Lung (tissue), 12 donors: Measurements from ENCODE around the gene ISLR. TPM values are rescaled to one million over a fixed set of nuclear protein-coding genes. Genes with fewer than 3 reads are reported as not detected.

Experiments used
- ATAC-seq: fragments of 200-7000 bp; cut with Tn5 transposase; one replicate; pipeline ENCODE4 v1.9.1; 2020; ENCODE audit warnings: moderate number of reproducible peaks; ENCODE audit not compliant: insufficient read depth, low FRiP score
- DNase-seq, 3 donors: peaks; one replicate each; pipeline ENCODE4 v3.0.0-alpha.2; 2013 to 2017
- H3K27ac ChIP-seq, 2 donors: one replicate each; pipeline ENCODE4 v1.5.1; 2013; ENCODE audit warnings: mild to moderate bottlenecking in 2 of 2, moderate library complexity in 2 of 2, control low read depth in 1 of 2, inconsistent platforms in 1 of 2, low read depth in 1 of 2, low read length in 1 of 2
- H3K27me3 ChIP-seq, 3 donors: one replicate each; pipeline ENCODE4 v1.5.1; 2013; ENCODE audit warnings: low read length in 2 of 3; ENCODE audit not compliant: control insufficient read depth in 3 of 3, insufficient read depth in 3 of 3
- H3K36me3 ChIP-seq, 4 donors: one replicate each; pipeline ENCODE4 v1.5.1; 2013; ENCODE audit warnings: low read length in 4 of 4, mild to moderate bottlenecking in 1 of 4, moderate library complexity in 1 of 4; ENCODE audit not compliant: control insufficient read depth in 4 of 4, insufficient read depth in 4 of 4
- H3K4me1 ChIP-seq, 5 donors: one replicate each; pipeline ENCODE4 v1.5.1; 2013; ENCODE audit warnings: low read length in 5 of 5, mild to moderate bottlenecking in 2 of 5, moderate library complexity in 1 of 5; ENCODE audit not compliant: control insufficient read depth in 5 of 5, insufficient read depth in 5 of 5
- H3K4me3 ChIP-seq: one replicate; pipeline ENCODE4 v1.5.1; 2013; ENCODE audit warnings: mild to moderate bottlenecking, control low read depth, moderate library complexity
- H3K9ac ChIP-seq, 2 donors: one replicate each; pipeline ENCODE4 v1.5.1; 2013; ENCODE audit warnings: low read length in 2 of 2, control low read depth in 1 of 2; ENCODE audit not compliant: insufficient read depth in 1 of 2
- H3K9me3 ChIP-seq, 4 donors: one replicate each; pipeline ENCODE4 v1.5.1; 2013; ENCODE audit warnings: low read length in 3 of 4, mild to moderate bottlenecking in 1 of 4, moderate library complexity in 1 of 4; ENCODE audit not compliant: control insufficient read depth in 4 of 4, insufficient read depth in 3 of 4
- WGBS, 2 donors: extraction: QIAGEN DNeasy Blood & Tissue Kit; methylation state at CpG; one replicate each; pipeline ENCODE4 v1.1.7; 2013; 5-methylcytosine and 5-hydroxymethylcytosine counted together
- polyA plus RNA-seq, 2 donors: library from polyadenylated mRNA; stranded (reverse); fragments of 200-250 nt; gene quantifications; one replicate each; pipeline ENCODE4 v1.2.1, GENCODE V29; 2013
- total RNA-seq, 2 donors: library from RNA; depleted of rRNA in 1 of 2; stranded (reverse); fragments of >200 nt in 1 of 2; gene quantifications; one replicate each; pipeline ENCODE4 v1.2.1, GENCODE V29; 2014 to 2021
- TF ChIP-seq, protein P1 (sequence below): IDR thresholded peaks from 2 replicates; pipeline ENCODE4 v1.5.1; 2012; ENCODE audit warnings: mild to moderate bottlenecking; ENCODE audit errors: control extremely low read depth, extremely low read depth
- donor health status: control.
- donor health status: control.
- donor health status: Bipolar disorder and iron deficiency.
- donor health status: healthy.
- donor health status: DM: yes; HTN: yes; CAD: no.

Gene ISLR
- total and polyA plus RNA-seq, 4 donors: 2.8 to 30.4 (median 14.2) TPM

DNA sequence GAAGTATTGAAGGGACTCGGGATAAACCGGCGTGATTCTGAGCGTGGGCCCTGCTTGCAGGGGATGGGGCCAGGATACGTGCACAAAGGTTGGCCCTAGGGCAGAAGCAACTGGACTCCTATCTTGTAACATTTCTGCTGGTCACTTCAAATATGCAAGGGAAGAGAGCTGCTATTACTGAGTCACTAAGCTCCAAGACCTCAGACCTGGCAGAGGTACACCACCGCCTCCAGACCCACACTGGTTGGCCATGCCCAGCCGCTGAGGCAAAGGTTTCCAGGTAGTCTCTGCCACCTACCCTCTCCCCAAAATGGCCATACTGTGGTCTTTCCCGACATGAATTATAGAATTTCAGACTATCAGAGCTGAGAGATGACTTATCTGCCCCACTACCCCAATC, 42.4 kb downstream of the ISLR start:
- TF ChIP-seq, protein P1, sequence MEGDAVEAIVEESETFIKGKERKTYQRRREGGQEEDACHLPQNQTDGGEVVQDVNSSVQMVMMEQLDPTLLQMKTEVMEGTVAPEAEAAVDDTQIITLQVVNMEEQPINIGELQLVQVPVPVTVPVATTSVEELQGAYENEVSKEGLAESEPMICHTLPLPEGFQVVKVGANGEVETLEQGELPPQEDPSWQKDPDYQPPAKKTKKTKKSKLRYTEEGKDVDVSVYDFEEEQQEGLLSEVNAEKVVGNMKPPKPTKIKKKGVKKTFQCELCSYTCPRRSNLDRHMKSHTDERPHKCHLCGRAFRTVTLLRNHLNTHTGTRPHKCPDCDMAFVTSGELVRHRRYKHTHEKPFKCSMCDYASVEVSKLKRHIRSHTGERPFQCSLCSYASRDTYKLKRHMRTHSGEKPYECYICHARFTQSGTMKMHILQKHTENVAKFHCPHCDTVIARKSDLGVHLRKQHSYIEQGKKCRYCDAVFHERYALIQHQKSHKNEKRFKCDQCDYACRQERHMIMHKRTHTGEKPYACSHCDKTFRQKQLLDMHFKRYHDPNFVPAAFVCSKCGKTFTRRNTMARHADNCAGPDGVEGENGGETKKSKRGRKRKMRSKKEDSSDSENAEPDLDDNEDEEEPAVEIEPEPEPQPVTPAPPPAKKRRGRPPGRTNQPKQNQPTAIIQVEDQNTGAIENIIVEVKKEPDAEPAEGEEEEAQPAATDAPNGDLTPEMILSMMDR: no peak
- H3K4me1 ChIP-seq: peaks cover 0 to 22% (median 5%) of the 10 kb centered on the region in 5 donors
- H3K36me3 ChIP-seq: no peaks in the 10 kb centered on the region
- no peak overlapping the region for H3K9ac ChIP-seq
- no peak overlapping the region for H3K4me3 ChIP-seq
- H3K27ac ChIP-seq: no peak overlapping the region
- no peaks in the 10 kb centered on the region for H3K9me3 ChIP-seq
- H3K27me3 ChIP-seq: peaks cover 0 to 3% (median 2%) of the 10 kb centered on the region in 3 donors
- no peak for DNase-seq
- ATAC-seq: no peak
- 86 to 96% methylated on average over 8 of the region's 8 CpGs for WGBS, 2 donors

DNA sequence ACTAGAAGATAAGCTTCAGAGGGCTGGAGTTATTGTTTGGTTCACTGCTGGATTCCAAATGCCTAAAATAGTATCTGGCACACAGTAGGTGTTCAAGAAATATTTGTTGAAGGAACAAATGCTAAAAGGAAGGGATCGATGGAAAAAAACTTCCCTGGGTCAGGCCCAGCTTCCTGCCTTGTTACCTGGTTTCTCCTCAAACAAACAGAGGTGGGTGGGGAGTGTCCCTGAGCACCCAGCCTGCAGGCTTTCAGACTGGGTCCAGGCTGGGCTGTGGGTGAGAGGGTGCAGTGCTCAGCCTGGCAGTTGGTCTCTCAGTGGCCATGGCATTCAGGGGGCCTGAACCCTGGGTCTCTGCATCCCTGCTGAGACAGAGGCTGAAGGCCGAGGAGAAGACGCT, 43.4 kb downstream of the ISLR start:
- H3K4me1 ChIP-seq: peaks cover 0 to 26% (median 5%) of the 10 kb centered on the region in 5 donors
- H3K27ac ChIP-seq: no peak overlapping the region
- TF ChIP-seq, protein P1: no peak
- H3K9me3 ChIP-seq: no peaks in the 10 kb centered on the region
- WGBS, 2 donors: 80 to 90% methylated on average over 3 of the region's 3 CpGs
- ATAC-seq (no peak), DNase-seq (no peak)
- no peak overlapping the region for H3K9ac ChIP-seq
- no peak overlapping the region for H3K4me3 ChIP-seq
- peaks cover 0 to 3% (median 2%) of the 10 kb centered on the region in 3 donors for H3K27me3 ChIP-seq
- H3K36me3 ChIP-seq: no peaks in the 10 kb centered on the region

DNA sequence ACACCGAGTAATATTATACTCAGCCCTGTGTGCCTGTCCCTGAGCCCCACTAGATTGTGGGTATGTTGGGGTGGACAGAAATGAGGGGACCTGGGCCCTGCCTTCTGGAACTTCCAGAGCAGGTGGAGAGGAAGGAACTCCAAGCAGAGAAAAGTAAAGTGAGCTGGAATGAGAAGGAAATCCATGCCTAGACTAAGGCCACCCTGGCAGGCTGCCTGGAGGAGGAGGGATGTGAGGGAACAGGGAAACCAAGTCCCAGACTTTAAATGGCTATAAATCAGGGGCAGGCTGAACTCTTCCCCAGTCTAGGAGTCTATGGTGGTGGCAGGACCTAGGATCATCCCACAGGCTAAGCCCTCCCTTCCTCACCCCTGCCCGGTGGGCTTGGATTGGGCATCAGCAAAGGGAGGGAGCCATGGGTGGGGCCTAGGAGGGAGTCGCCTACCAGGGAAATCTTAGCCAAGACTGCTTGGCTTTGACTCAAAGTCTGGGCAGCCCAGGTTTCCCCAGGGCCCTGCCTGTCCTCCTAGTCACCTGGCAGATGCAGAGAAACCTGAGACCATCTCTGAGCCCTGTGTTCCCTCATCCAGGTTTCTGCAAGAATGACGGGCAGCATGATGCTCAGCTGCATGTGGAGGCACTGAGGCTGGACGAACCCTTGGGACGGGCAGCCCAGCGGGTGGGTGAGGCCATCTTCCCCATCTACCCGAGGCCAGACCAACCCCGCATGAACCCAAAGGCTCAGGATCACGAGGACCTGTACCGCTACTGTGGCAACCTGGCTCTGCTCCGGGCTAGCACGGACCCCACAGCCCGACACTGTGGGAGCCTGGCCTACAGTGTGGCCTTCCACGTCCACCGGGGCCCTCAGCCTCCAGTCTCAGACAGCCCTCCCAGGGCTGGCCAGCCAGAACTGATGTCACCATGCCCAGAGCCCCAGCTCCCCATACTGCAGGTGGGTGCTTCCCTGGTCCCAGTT, 44.7 kb downstream of the ISLR start:
- Histone ChIP-seq H3K4me1 (peaks cover 0 to 33% (median 5%) of the 10 kb centered on the region in 5 donors), H3K27me3 (peaks cover 0 to 3% (median 2%) of the 10 kb centered on the region in 3 donors), H3K9me3 (no peaks in the 10 kb centered on the region), H3K4me3 (no peak overlapping the region), H3K36me3 (no peaks in the 10 kb centered on the region), H3K27ac (no peak overlapping the region), H3K9ac (no peak overlapping the region)
- ATAC-seq (no peak), DNase-seq (no peak)
- TF ChIP-seq, protein P1: no peak
- WGBS, 2 donors: 91 to 92% methylated on average over 15 to 16 of the region's 16 CpGs
